Measurements from ENCODE around the gene ELL. TPM values are rescaled to one million over a fixed set of nuclear protein-coding genes. Genes with fewer than 3 reads are reported as not detected.
A peak's percentile ranks its signal among the peaks of the same experiment; 100 is the strongest.

The ELL gene
- total RNA-seq, 1 donor: 19.9 TPM

GRCh38 chr19:18504886-18505610 is 16.8 kb downstream of the ELL start:
- no peak for TF ChIP-seq CTCF (IDR thresholded peaks at IDR 0.05; ENCODE audit: insufficient read depth, low read depth, low read length)

GRCh38 chr19:18503971-18504885 is 17.6 kb downstream of the ELL start:
- DNase-seq (ENCODE audit: low read depth): no peak
- TF ChIP-seq CTCF (IDR thresholded peaks at IDR 0.05; ENCODE audit: insufficient read depth, low read depth, low read length): no peak
- H3K4me3 ChIP-seq (ENCODE audit: low read depth, low read length): no peak overlapping the region

More at GRCh38 chr19:18504886-18505610, 16.8 kb downstream of the ELL start:
- no peak overlapping the region for H3K4me3 ChIP-seq (ENCODE audit: low read depth, low read length)
- no peak for DNase-seq (ENCODE audit: low read depth)

- no peak for TF ChIP-seq CTCF (IDR thresholded peaks at IDR 0.05; ENCODE audit: insufficient read depth, low read depth, low read length)
- peak; percentile 54 for DNase-seq (ENCODE audit: low read depth)
Observed at GRCh38 chr19:18503337-18503970, 18.4 kb downstream of the ELL start.

GRCh38 chr19:18502638-18503294 is 19.1 kb downstream of the ELL start:
- no peak for TF ChIP-seq CTCF (IDR thresholded peaks at IDR 0.05; ENCODE audit: insufficient read depth, low read depth, low read length)
- no peak for DNase-seq (ENCODE audit: low read depth)

More at GRCh38 chr19:18503337-18503970, 18.4 kb downstream of the ELL start:
- H3K4me3 ChIP-seq (ENCODE audit: low read depth, low read length): no peak overlapping the region

GRCh38 chr19:18502246-18502637 is 19.6 kb downstream of the ELL start:
- TF ChIP-seq CTCF (IDR thresholded peaks at IDR 0.05; ENCODE audit: insufficient read depth, low read depth, low read length): no peak
- no peak overlapping the region for H3K4me3 ChIP-seq (ENCODE audit: low read depth, low read length)
- no peak for DNase-seq (ENCODE audit: low read depth)

More at GRCh38 chr19:18502638-18503294, 19.1 kb downstream of the ELL start:
- no peak overlapping the region for H3K4me3 ChIP-seq (ENCODE audit: low read depth, low read length)

GRCh38 chr19:18501832-18502231 is 20.0 kb downstream of the ELL start:
- DNase-seq (ENCODE audit: low read depth): no peak
- no peak overlapping the region for H3K4me3 ChIP-seq (ENCODE audit: low read depth, low read length)
- no peak for TF ChIP-seq CTCF (IDR thresholded peaks at IDR 0.05; ENCODE audit: insufficient read depth, low read depth, low read length)

Measured in fibroblast of villous mesenchyme (primary cell).